Stimulated activated CD4-positive, alpha-beta T cell treated with anti-CD3 and anti-CD28 coated beads, Interleukin-1b, Interleukin-23, amount 100 ng/mL, for 4 hours (primary cell): Measurements from ENCODE around the gene GPATCH2.
"Not testable (repeated sequence)": the region's sequence is repeated elsewhere in the genome, so short reads cannot be mapped to it uniquely, and the experiment has no call there.

Source experiments
- DNase-seq, 2 donors: peaks; one replicate each; pipeline ENCODE4 v3.0.0-alpha.2; 2020; ENCODE audit warnings: low read depth in 2 of 2

GPATCH2 gene

GRCh38 chr1:217443845-217444244 is 187.0 kb downstream of the GPATCH2 start:
- no peak for DNase-seq

GRCh38 chr1:217437376-217437775 is 193.5 kb downstream of the GPATCH2 start:
- DNase-seq, result no peak

- no peak for DNase-seq
Measured at GRCh38 chr1:217435204-217435603, 195.7 kb downstream of the GPATCH2 start.

GRCh38 chr1:217433664-217434063 is 197.2 kb downstream of the GPATCH2 start:
- no peak for DNase-seq

- no peak for DNase-seq
Measured at GRCh38 chr1:217432339-217432738, 198.6 kb downstream of the GPATCH2 start.

GRCh38 chr1:217431395-217431794 is 199.5 kb downstream of the GPATCH2 start:
- DNase-seq, result no peak

- no peak for DNase-seq
Measured at GRCh38 chr1:217425422-217425821, 205.5 kb downstream of the GPATCH2 start.

GRCh38 chr1:217419194-217419551 is 211.7 kb downstream of the GPATCH2 start:
- DNase-seq, result no peak

GRCh38 chr1:217418269-217419193 is 212.4 kb downstream of the GPATCH2 start:
- no peak for DNase-seq

- DNase-seq, result no peak
Measured at GRCh38 chr1:217417363-217417762, 213.5 kb downstream of the GPATCH2 start.

GRCh38 chr1:217407534-217408001 is 223.3 kb downstream of the GPATCH2 start:
- no peak for DNase-seq

- no peak for DNase-seq
Measured at GRCh38 chr1:217403026-217403720, 227.7 kb downstream of the GPATCH2 start.

GRCh38 chr1:217402301-217402700 is 228.6 kb downstream of the GPATCH2 start:
- no peak for DNase-seq

- no peak for DNase-seq
Measured at GRCh38 chr1:217393896-217394295, 237.0 kb downstream of the GPATCH2 start.

GRCh38 chr1:217392441-217392840 is 238.4 kb downstream of the GPATCH2 start:
- no peak for DNase-seq

- no peak for DNase-seq
Measured at GRCh38 chr1:217389895-217390294, 241.0 kb downstream of the GPATCH2 start.

- DNase-seq, result no peak
Measured at GRCh38 chr1:217388522-217389065, 242.3 kb downstream of the GPATCH2 start.

- not testable (repeated sequence) for DNase-seq
Measured at GRCh38 chr1:217381773-217382172, 249.1 kb downstream of the GPATCH2 start.

- not testable (repeated sequence) for DNase-seq
Measured at GRCh38 chr1:217379804-217380203, 251.1 kb downstream of the GPATCH2 start.

GRCh38 chr1:217379336-217379735 is 251.6 kb downstream of the GPATCH2 start:
- no peak for DNase-seq
